ENCODE results near the gene SLC44A5.

- TF ChIP-seq FOXM1 (IDR thresholded peaks at IDR 0.05; ENCODE audit: borderline replicate concordance, low read depth) = no peak
- TF ChIP-seq EP300 (IDR thresholded peaks at IDR 0.05; ENCODE audit: borderline replicate concordance) = no peak
- no peak for TF ChIP-seq REST (IDR thresholded peaks at IDR 0.05; ENCODE audit: low read depth)
- no peak for TF ChIP-seq NFIC (IDR thresholded peaks at IDR 0.05)
- TF ChIP-seq RAD21 (IDR thresholded peaks at IDR 0.05; ENCODE audit: low read depth) = no peak
- TF ChIP-seq, protein P1, sequence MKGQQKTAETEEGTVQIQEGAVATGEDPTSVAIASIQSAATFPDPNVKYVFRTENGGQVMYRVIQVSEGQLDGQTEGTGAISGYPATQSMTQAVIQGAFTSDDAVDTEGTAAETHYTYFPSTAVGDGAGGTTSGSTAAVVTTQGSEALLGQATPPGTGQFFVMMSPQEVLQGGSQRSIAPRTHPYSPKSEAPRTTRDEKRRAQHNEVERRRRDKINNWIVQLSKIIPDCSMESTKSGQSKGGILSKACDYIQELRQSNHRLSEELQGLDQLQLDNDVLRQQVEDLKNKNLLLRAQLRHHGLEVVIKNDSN (IDR thresholded peaks at IDR 0.05) = no peak
- TF ChIP-seq TEAD4 (IDR thresholded peaks at IDR 0.05) = no peak
- no peak for TF ChIP-seq TAF1 (IDR thresholded peaks at IDR 0.05; ENCODE audit: low read depth)
- TF ChIP-seq YY1 (IDR thresholded peaks at IDR 0.05; ENCODE audit: low read depth) = no peak
- no peak for TF ChIP-seq TCF12 (IDR thresholded peaks at IDR 0.05; ENCODE audit: low read depth)
- no peak for TF ChIP-seq CEBPB (IDR thresholded peaks at IDR 0.05)
- no peak for TF ChIP-seq CREB1 (IDR thresholded peaks at IDR 0.05; ENCODE audit: low read depth)
- no peak for TF ChIP-seq MAX (IDR thresholded peaks at IDR 0.05)
Measured at GRCh38 chr1:75559136-75559535, 51.8 kb downstream of the SLC44A5 start.

All from Ishikawa (cell line).